DOHH2 (cell line): ENCODE measurements around the gene GPX5.

Source experiments
- H3F3A ChIP-seq: fragments of 200-600 bp; sonication (generic), shearing (Covaris generic); 2 replicates; pipeline ENCODE4 v1.6.0; 2016; ENCODE audit warnings: antibody characterized with exemption, mild to moderate bottlenecking; ENCODE audit not compliant: control insufficient read depth, insufficient read depth
- H3K27ac ChIP-seq: fragments of 200-600 bp; sonication (generic); 2 replicates; pipeline ENCODE4 v1.5.1; 2014; ENCODE audit warnings: low read depth, mild to moderate bottlenecking, low read length, moderate library complexity
- H3K27me3 ChIP-seq: fragments of 200-600 bp; sonication (generic); 2 replicates; pipeline ENCODE4 v1.6.1; 2014; ENCODE audit warnings: mild to moderate bottlenecking, low read length, mixed read lengths; ENCODE audit not compliant: control insufficient read depth
- H3K36me3 ChIP-seq: fragments of 200-600 bp; sonication (generic); 2 replicates; pipeline ENCODE4 v1.6.1; 2014; ENCODE audit warnings: mild to moderate bottlenecking, low read length, moderate library complexity, mixed read lengths; ENCODE audit not compliant: control insufficient read depth
- H3K4me1 ChIP-seq: fragments of 200-600 bp; sonication (generic); 2 replicates; pipeline ENCODE4 v1.6.1; 2014; ENCODE audit warnings: mild to moderate bottlenecking, low read length, mixed read lengths; ENCODE audit not compliant: control insufficient read depth
- H3K4me2 ChIP-seq: fragments of 200-600 bp; sonication (generic); 2 replicates; pipeline ENCODE4 v1.6.0; 2014; ENCODE audit warnings: mild to moderate bottlenecking, low read length, moderate library complexity
- H3K4me3 ChIP-seq: fragments of 200-600 bp; sonication (generic); 2 replicates; pipeline ENCODE4 v1.5.1; 2014; ENCODE audit warnings: mild to moderate bottlenecking, low read length, mixed read lengths
- H3K79me2 ChIP-seq: fragments of 200-600 bp; sonication (generic); 2 replicates; pipeline ENCODE4 v1.6.1; 2014; ENCODE audit warnings: mild to moderate bottlenecking, low read length, mixed read lengths; ENCODE audit not compliant: control insufficient read depth
- H3K9me2 ChIP-seq: fragments of 200-600 bp; sonication (generic); replicated peaks from 2 replicates; pipeline ENCODE4 v1.6.1; 2014; ENCODE audit warnings: mild to moderate bottlenecking, low read length, mixed read lengths; ENCODE audit not compliant: control insufficient read depth
- H3K9me3 ChIP-seq: fragments of 200-600 bp; sonication (generic); 2 replicates; pipeline ENCODE4 v1.6.1; 2014; ENCODE audit warnings: antibody characterized with exemption, low read length, mixed read lengths; ENCODE audit not compliant: control insufficient read depth, insufficient read depth
- H4K20me1 ChIP-seq: fragments of 200-600 bp; sonication (generic); 2 replicates; pipeline ENCODE4 v1.6.0; 2014; ENCODE audit warnings: low read depth, mild to moderate bottlenecking, antibody characterized with exemption, low read length, moderate library complexity; ENCODE audit not compliant: control insufficient read depth, insufficient read depth
- EZH2phosphoT487 ChIP-seq: fragments of 200-600 bp; sonication (generic); IDR thresholded peaks from 2 replicates; pipeline ENCODE4 v1.6.1; 2017; ENCODE audit warnings: borderline replicate concordance, mild to moderate bottlenecking, antibody characterized with exemption, low read length, moderate library complexity, mixed read lengths
- TF ChIP-seq, protein P1 (sequence below): fragments of 200-600 bp; sonication (generic); IDR thresholded peaks from one replicate; pipeline ENCODE4 v1.5.1; 2014; ENCODE audit warnings: antibody characterized with exemption, mild to moderate bottlenecking, low read depth, low read length; ENCODE audit not compliant: poor library complexity, severe bottlenecking

Gene GPX5

DNA sequence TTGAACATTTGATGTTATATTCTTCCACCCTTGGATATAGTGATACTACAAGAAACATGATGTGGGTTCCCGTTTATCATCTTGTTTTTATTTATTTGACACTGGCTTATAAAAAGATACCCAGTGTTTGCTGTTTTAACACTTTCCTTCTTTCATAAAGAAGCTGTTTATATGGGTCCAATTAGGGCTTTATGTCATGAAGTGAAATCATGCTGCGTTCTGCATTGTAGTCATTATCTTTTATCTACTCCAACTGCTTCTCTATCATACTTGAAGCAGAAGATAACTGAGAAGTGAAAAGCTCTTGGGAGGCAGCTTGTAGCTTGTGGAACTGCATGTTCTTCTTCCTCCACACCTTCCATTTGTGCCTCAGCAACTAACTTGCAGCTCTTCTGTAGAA is 57.8 kb downstream of the GPX5 start:
- Histone ChIP-seq H3K9me2 (no peaks in the 10 kb centered on the region), H3K27ac (no peak overlapping the region), H3K4me2 (no peak overlapping the region), H3K79me2 (no peaks in the 10 kb centered on the region), H3K9me3 (no peaks in the 10 kb centered on the region), H4K20me1 (no peaks in the 10 kb centered on the region), H3K27me3 (peaks cover 21% of the 10 kb centered on the region), H3K4me1 (peaks cover 10% of the 10 kb centered on the region), H3K36me3 (no peaks in the 10 kb centered on the region), H3K4me3 (no peak overlapping the region), H3F3A (no peaks in the 10 kb centered on the region)
- no peak for TF ChIP-seq EZH2phosphoT487
- TF ChIP-seq, protein P1, sequence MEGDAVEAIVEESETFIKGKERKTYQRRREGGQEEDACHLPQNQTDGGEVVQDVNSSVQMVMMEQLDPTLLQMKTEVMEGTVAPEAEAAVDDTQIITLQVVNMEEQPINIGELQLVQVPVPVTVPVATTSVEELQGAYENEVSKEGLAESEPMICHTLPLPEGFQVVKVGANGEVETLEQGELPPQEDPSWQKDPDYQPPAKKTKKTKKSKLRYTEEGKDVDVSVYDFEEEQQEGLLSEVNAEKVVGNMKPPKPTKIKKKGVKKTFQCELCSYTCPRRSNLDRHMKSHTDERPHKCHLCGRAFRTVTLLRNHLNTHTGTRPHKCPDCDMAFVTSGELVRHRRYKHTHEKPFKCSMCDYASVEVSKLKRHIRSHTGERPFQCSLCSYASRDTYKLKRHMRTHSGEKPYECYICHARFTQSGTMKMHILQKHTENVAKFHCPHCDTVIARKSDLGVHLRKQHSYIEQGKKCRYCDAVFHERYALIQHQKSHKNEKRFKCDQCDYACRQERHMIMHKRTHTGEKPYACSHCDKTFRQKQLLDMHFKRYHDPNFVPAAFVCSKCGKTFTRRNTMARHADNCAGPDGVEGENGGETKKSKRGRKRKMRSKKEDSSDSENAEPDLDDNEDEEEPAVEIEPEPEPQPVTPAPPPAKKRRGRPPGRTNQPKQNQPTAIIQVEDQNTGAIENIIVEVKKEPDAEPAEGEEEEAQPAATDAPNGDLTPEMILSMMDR = no peak
